ENCODE results near the gene TRANK1. TPM values are rescaled to one million over a fixed set of nuclear protein-coding genes. Genes with fewer than 3 reads are reported as not detected.

TRANK1 gene
- total and polyA plus RNA-seq, 2 of the 8 experiments (the other 6 are each of a cell fraction or from before 2014, with no cell fraction given): 2.9 to 8.8 TPM

DNA sequence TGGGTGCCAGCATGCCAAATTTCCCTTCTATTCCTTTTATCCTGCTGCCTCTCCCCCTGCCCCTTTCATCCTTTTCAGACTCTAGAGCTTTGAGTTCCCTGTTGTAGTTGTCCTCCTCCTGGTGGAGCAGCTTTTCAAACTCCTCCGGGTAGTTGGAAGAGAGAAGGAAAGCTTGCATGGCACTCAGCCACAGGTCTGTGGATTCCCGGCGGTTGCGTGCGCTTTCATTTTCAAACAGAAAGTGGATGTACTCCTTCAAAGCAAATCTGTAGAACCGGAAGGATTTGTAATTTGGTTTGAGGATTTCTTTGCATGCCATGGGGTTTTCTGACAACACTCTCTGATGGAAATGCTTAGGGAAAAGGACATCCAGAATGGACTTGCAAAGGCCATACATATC is 112.4 kb downstream of the TRANK1 start (continued):
- TF ChIP-seq, protein P1, sequence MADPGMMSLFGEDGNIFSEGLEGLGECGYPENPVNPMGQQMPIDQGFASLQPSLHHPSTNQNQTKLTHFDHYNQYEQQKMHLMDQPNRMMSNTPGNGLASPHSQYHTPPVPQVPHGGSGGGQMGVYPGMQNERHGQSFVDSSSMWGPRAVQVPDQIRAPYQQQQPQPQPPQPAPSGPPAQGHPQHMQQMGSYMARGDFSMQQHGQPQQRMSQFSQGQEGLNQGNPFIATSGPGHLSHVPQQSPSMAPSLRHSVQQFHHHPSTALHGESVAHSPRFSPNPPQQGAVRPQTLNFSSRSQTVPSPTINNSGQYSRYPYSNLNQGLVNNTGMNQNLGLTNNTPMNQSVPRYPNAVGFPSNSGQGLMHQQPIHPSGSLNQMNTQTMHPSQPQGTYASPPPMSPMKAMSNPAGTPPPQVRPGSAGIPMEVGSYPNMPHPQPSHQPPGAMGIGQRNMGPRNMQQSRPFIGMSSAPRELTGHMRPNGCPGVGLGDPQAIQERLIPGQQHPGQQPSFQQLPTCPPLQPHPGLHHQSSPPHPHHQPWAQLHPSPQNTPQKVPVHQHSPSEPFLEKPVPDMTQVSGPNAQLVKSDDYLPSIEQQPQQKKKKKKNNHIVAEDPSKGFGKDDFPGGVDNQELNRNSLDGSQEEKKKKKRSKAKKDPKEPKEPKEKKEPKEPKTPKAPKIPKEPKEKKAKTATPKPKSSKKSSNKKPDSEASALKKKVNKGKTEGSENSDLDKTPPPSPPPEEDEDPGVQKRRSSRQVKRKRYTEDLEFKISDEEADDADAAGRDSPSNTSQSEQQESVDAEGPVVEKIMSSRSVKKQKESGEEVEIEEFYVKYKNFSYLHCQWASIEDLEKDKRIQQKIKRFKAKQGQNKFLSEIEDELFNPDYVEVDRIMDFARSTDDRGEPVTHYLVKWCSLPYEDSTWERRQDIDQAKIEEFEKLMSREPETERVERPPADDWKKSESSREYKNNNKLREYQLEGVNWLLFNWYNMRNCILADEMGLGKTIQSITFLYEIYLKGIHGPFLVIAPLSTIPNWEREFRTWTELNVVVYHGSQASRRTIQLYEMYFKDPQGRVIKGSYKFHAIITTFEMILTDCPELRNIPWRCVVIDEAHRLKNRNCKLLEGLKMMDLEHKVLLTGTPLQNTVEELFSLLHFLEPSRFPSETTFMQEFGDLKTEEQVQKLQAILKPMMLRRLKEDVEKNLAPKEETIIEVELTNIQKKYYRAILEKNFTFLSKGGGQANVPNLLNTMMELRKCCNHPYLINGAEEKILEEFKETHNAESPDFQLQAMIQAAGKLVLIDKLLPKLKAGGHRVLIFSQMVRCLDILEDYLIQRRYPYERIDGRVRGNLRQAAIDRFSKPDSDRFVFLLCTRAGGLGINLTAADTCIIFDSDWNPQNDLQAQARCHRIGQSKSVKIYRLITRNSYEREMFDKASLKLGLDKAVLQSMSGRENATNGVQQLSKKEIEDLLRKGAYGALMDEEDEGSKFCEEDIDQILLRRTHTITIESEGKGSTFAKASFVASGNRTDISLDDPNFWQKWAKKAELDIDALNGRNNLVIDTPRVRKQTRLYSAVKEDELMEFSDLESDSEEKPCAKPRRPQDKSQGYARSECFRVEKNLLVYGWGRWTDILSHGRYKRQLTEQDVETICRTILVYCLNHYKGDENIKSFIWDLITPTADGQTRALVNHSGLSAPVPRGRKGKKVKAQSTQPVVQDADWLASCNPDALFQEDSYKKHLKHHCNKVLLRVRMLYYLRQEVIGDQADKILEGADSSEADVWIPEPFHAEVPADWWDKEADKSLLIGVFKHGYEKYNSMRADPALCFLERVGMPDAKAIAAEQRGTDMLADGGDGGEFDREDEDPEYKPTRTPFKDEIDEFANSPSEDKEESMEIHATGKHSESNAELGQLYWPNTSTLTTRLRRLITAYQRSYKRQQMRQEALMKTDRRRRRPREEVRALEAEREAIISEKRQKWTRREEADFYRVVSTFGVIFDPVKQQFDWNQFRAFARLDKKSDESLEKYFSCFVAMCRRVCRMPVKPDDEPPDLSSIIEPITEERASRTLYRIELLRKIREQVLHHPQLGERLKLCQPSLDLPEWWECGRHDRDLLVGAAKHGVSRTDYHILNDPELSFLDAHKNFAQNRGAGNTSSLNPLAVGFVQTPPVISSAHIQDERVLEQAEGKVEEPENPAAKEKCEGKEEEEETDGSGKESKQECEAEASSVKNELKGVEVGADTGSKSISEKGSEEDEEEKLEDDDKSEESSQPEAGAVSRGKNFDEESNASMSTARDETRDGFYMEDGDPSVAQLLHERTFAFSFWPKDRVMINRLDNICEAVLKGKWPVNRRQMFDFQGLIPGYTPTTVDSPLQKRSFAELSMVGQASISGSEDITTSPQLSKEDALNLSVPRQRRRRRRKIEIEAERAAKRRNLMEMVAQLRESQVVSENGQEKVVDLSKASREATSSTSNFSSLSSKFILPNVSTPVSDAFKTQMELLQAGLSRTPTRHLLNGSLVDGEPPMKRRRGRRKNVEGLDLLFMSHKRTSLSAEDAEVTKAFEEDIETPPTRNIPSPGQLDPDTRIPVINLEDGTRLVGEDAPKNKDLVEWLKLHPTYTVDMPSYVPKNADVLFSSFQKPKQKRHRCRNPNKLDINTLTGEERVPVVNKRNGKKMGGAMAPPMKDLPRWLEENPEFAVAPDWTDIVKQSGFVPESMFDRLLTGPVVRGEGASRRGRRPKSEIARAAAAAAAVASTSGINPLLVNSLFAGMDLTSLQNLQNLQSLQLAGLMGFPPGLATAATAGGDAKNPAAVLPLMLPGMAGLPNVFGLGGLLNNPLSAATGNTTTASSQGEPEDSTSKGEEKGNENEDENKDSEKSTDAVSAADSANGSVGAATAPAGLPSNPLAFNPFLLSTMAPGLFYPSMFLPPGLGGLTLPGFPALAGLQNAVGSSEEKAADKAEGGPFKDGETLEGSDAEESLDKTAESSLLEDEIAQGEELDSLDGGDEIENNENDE (IDR thresholded peaks at IDR 0.05; ENCODE audit: insufficient replicate concordance, low read length): no peak
- TF ChIP-seq CEBPB (IDR thresholded peaks at IDR 0.05; ENCODE audit: low read depth, low read length): no peak

Data from H1 (cell line).